GF-D8 (cell line): Measurements from ENCODE around the gene RPTOR.

ENCODE experiments used
- DNase-seq: peaks from one replicate; lab custom pipeline; 2025; lab: John Stamatoyannopoulos, UW

RPTOR gene

GRCh38 chr17:80832888-80833583 lies 288.4 kb downstream of the RPTOR start:
- DNase-seq: no peak

GRCh38 chr17:80833952-80834892 lies 289.6 kb downstream of the RPTOR start:
- DNase-seq: no peak

- DNase-seq: no peak
These were observed 290.2 kb downstream of the RPTOR start for GRCh38 chr17:80834893-80835275.

- no peak for DNase-seq
These were observed 291.4 kb downstream of the RPTOR start for GRCh38 chr17:80835816-80836657.

- DNase-seq: no peak
These were observed 292.0 kb downstream of the RPTOR start for GRCh38 chr17:80836658-80836965.

- DNase-seq: no peak
These were observed 292.4 kb downstream of the RPTOR start for GRCh38 chr17:80836971-80837481.

GRCh38 chr17:80837711-80838110 lies 293.1 kb downstream of the RPTOR start:
- no peak for DNase-seq

GRCh38 chr17:80838311-80839025 lies 293.8 kb downstream of the RPTOR start:
- DNase-seq: no peak

- no peak for DNase-seq
These were observed 294.3 kb downstream of the RPTOR start for GRCh38 chr17:80839026-80839345.

GRCh38 chr17:80839511-80839941 lies 294.9 kb downstream of the RPTOR start:
- no peak for DNase-seq

GRCh38 chr17:80839970-80840369 lies 295.3 kb downstream of the RPTOR start:
- no peak for DNase-seq

- DNase-seq: no peak
These were observed 297.9 kb downstream of the RPTOR start for GRCh38 chr17:80842456-80843013.

GRCh38 chr17:80843741-80844156 lies 299.1 kb downstream of the RPTOR start:
- no peak for DNase-seq

- no peak for DNase-seq
These were observed 299.9 kb downstream of the RPTOR start for GRCh38 chr17:80844418-80844990.

GRCh38 chr17:80845069-80845862 lies 300.6 kb downstream of the RPTOR start:
- DNase-seq: no peak

- DNase-seq: no peak
These were observed 301.4 kb downstream of the RPTOR start for GRCh38 chr17:80845863-80846671.

GRCh38 chr17:80846932-80847331 lies 302.3 kb downstream of the RPTOR start:
- no peak for DNase-seq

- DNase-seq: no peak
These were observed 303.0 kb downstream of the RPTOR start for GRCh38 chr17:80847496-80848230.
